Fibroblast of mammary gland (primary cell): Measurements from ENCODE around the gene MGAT4A.
A peak's percentile ranks its signal among the peaks of the same experiment; 100 is the strongest.
"Not testable (repeated sequence)": the region's sequence is repeated elsewhere in the genome, so short reads cannot be mapped to it uniquely, and the experiment has no call there.

Experiments
- DNase-seq: peaks from one replicate; pipeline ENCODE4 v3.0.0-alpha.2; 2010; ENCODE audit warnings: low read depth
- H3K4me3 ChIP-seq: 2 replicates; pipeline ENCODE4 v1.5.1; 2011; ENCODE audit warnings: low read depth, mild to moderate bottlenecking, low read length, moderate library complexity; ENCODE audit not compliant: control insufficient read depth
- CTCF ChIP-seq: conservative IDR thresholded peaks from 2 replicates; pipeline ENCODE4 v1.5.1; 2011; ENCODE audit warnings: low read depth, low read length, inconsistent platforms; ENCODE audit not compliant: control insufficient read depth, insufficient read depth

The MGAT4A gene

GRCh38 chr2:98761267-98761781, 30.4 kb upstream of the MGAT4A start:
- no peak for TF ChIP-seq CTCF
- H3K4me3 ChIP-seq, result no peak overlapping the region
- no peak for DNase-seq

- no peak for DNase-seq
- TF ChIP-seq CTCF, result no peak
- no peak overlapping the region for H3K4me3 ChIP-seq
Observed at GRCh38 chr2:98759827-98760625, 29.1 kb upstream of the MGAT4A start.

GRCh38 chr2:98759338-98759737, 28.4 kb upstream of the MGAT4A start:
- no peak for DNase-seq
- no peak for TF ChIP-seq CTCF
- no peak overlapping the region for H3K4me3 ChIP-seq

GRCh38 chr2:98757904-98758421, 27.0 kb upstream of the MGAT4A start:
- no peak overlapping the region for H3K4me3 ChIP-seq
- DNase-seq, result peak; percentile 97
- no peak for TF ChIP-seq CTCF

- DNase-seq, result no peak
- H3K4me3 ChIP-seq, result no peak overlapping the region
- TF ChIP-seq CTCF, result no peak
Observed at GRCh38 chr2:98753801-98754200, 22.9 kb upstream of the MGAT4A start.

- DNase-seq, H3K4me3 ChIP-seq: not testable (repeated sequence)
Observed at GRCh38 chr2:98752711-98753110, 21.8 kb upstream of the MGAT4A start.

- no peak for DNase-seq
- TF ChIP-seq CTCF, result no peak
- H3K4me3 ChIP-seq, result no peak overlapping the region
Observed at GRCh38 chr2:98751748-98752147, 20.8 kb upstream of the MGAT4A start.
